Measurements from ENCODE around the gene WBP1L. TPM values are rescaled to one million over a fixed set of nuclear protein-coding genes. Genes with fewer than 3 reads are reported as not detected.

Gene WBP1L
- total and polyA plus RNA-seq, 2 of the 13 experiments (the other 11 are each of a cell fraction or from before 2014, with no cell fraction given), result 8.3 to 12.3 TPM

GRCh38 chr10:102850025-102850518, 106.3 kb downstream of the WBP1L start:
- ChIA-PET CTCF (ENCODE audit: low intra/inter-chr PET ratio, low total read pairs) (no interaction called here), POLR2A (interaction anchor here (0.9 to 1.7 kb wide), 7 partner anchors 13 to 136 kb away, joined by 3 to 6 read pairs (median 4); partner anchors contain the start of genes ARL3, AS3MT, CNNM2 and CYP17A1)
- peak overlapping the region; percentile 75 for H3K27ac ChIP-seq (ENCODE audit: extremely low read length, insufficient read depth, low read length)
- no TSS peak for BruUV-seq (replicated peaks)
- peaks cover 2% of the 10 kb centered on the region for H3K79me2 ChIP-seq (ENCODE audit: insufficient read depth, low read length)
- peaks cover 48% of the 10 kb centered on the region for H3K4me1 ChIP-seq (ENCODE audit: insufficient read depth, low read length)
- peak overlapping the region; percentile 75 for H3K4me2 ChIP-seq (ENCODE audit: low read depth, low read length)
- H3K27me3 ChIP-seq (ENCODE audit: control insufficient read depth in 1 of 2, insufficient read depth in 2 of 2, low read length in 2 of 2), result 0 out of 5 replicates have a peak, but pooled peaks cover 0 to 2% of the 10 kb centered on the region in 2 experiments
- FAIRE-seq (peak; percentile 28), ATAC-seq (peak; percentile 73), DNase-seq (ENCODE audit: low spot score) (peak; percentile 78)
- in situ Hi-C loops (cut with HindIII; ENCODE audit: extremely low pct_ligation_motif_present, low pct_unique_long_range_greater_than_20kb) (no loop called here), intact Hi-C loops (cut with micrococcal nuclease; ENCODE audit: unreplicated experiment) (no loop called here)
- H3K4me3 ChIP-seq (replicated peaks in 1 of 3; ENCODE audit: insufficient read depth in 1 of 3, low read depth in 2 of 3, low read length in 3 of 3), result peak overlapping the region in 2 of 3 experiments; percentile 15 to 47; a peak in 3 of 6 replicates
- H2AFZ ChIP-seq (ENCODE audit: low read length), result peak overlapping the region; percentile 67
- no peaks in the 10 kb centered on the region for H3K9me3 ChIP-seq (ENCODE audit: low read length)
- H3K9ac ChIP-seq (ENCODE audit: insufficient read depth, low read depth, low read length), result peak overlapping the region; percentile 49
- 3% methylated on average over 9 of the region's 9 CpGs for WGBS (ENCODE audit: low lambda C conversion rate)
- no peaks in the 10 kb centered on the region for H3K36me3 ChIP-seq (replicated peaks in 1 of 2; ENCODE audit: control insufficient read depth in 1 of 2, insufficient read depth in 2 of 2, low read length in 2 of 2)
- H4K20me1 ChIP-seq (ENCODE audit: insufficient read depth, low read length), result no peaks in the 10 kb centered on the region
- peak; percentile 73; the same call in 1 of the 2 replicates for TF ChIP-seq CCDC6 (CRISPR knock-in tag; IDR thresholded peaks at IDR 0.05)
- TF ChIP-seq GPN1 (CRISPR knock-in tag; IDR thresholded peaks at IDR 0.05; ENCODE audit: borderline replicate concordance), result no peak
- no peak for TF ChIP-seq MAFG (CRISPR knock-in tag; IDR thresholded peaks at IDR 0.05)
- TF ChIP-seq ONECUT2 (CRISPR knock-in tag; IDR thresholded peaks at IDR 0.05), result peak; percentile 97
- TF ChIP-seq TARDBP (CRISPR knock-in tag; IDR thresholded peaks at IDR 0.05), result peak; percentile 59; the same call in 1 of the 2 replicates
- TF ChIP-seq TFAP4 (IDR thresholded peaks at IDR 0.05; ENCODE audit: borderline replicate concordance, low read depth), result peak; percentile 98
- TF ChIP-seq ZNF567 (CRISPR knock-in tag; IDR thresholded peaks at IDR 0.05; ENCODE audit: borderline replicate concordance), result no peak
- no peak for TF ChIP-seq MZF1 (CRISPR knock-in tag; IDR thresholded peaks at IDR 0.05; ENCODE audit: borderline replicate concordance)
- TF ChIP-seq, protein P1, sequence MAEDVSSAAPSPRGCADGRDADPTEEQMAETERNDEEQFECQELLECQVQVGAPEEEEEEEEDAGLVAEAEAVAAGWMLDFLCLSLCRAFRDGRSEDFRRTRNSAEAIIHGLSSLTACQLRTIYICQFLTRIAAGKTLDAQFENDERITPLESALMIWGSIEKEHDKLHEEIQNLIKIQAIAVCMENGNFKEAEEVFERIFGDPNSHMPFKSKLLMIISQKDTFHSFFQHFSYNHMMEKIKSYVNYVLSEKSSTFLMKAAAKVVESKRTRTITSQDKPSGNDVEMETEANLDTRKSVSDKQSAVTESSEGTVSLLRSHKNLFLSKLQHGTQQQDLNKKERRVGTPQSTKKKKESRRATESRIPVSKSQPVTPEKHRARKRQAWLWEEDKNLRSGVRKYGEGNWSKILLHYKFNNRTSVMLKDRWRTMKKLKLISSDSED (CRISPR knock-in tag; IDR thresholded peaks at IDR 0.05), result no peak
- peak; percentile 58; the same call in 1 of the 2 replicates for TF ChIP-seq RAD51 (IDR thresholded peaks at IDR 0.05; ENCODE audit: borderline replicate concordance)
- TF ChIP-seq BCLAF1 (IDR thresholded peaks at IDR 0.05), result no peak
- TF ChIP-seq, protein P2, sequence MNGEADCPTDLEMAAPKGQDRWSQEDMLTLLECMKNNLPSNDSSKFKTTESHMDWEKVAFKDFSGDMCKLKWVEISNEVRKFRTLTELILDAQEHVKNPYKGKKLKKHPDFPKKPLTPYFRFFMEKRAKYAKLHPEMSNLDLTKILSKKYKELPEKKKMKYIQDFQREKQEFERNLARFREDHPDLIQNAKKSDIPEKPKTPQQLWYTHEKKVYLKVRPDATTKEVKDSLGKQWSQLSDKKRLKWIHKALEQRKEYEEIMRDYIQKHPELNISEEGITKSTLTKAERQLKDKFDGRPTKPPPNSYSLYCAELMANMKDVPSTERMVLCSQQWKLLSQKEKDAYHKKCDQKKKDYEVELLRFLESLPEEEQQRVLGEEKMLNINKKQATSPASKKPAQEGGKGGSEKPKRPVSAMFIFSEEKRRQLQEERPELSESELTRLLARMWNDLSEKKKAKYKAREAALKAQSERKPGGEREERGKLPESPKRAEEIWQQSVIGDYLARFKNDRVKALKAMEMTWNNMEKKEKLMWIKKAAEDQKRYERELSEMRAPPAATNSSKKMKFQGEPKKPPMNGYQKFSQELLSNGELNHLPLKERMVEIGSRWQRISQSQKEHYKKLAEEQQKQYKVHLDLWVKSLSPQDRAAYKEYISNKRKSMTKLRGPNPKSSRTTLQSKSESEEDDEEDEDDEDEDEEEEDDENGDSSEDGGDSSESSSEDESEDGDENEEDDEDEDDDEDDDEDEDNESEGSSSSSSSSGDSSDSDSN (CRISPR knock-in tag; IDR thresholded peaks at IDR 0.05), result 0 out of 2 replicates have a peak, but pooled peaks have one; percentile 25
- no peak for TF ChIP-seq E2F5 (CRISPR knock-in tag; conservative IDR thresholded peaks at IDR 0.05)
- TF ChIP-seq HNF4G (IDR thresholded peaks at IDR 0.05; ENCODE audit: borderline replicate concordance, low read depth, low read length), result peak; percentile 50; the same call in 1 of the 2 replicates
- peak; percentile 85 for TF ChIP-seq HNF4G (CRISPR knock-in tag; IDR thresholded peaks at IDR 0.05; ENCODE audit: borderline replicate concordance, low read depth)
- 0 out of 2 replicates have a peak, but pooled peaks have one; percentile 68 for TF ChIP-seq MIER2 (CRISPR knock-in tag; IDR thresholded peaks at IDR 0.05)
